ENCODE data around the gene FAM184B. TPM values are rescaled to one million over a fixed set of nuclear protein-coding genes. Genes with fewer than 3 reads are reported as not detected.

Gene FAM184B
- total RNA-seq, 1 experiment from 2014 or later, result 0.47 TPM

GRCh38 chr4:17670423-17670822 is 111.0 kb downstream of the FAM184B start:
- intact Hi-C loops (cut with micrococcal nuclease), result no loop called here
- CTCF ChIA-PET, result no interaction called here
- TF ChIP-seq EZH2 (IDR thresholded peaks at IDR 0.05; ENCODE audit: low read length, unreplicated experiment), result no peak
- TF ChIP-seq EZH2phosphoT487 (IDR thresholded peaks at IDR 0.05; ENCODE audit: borderline replicate concordance, low read length), result no peak
- no peak for TF ChIP-seq CTCF (conservative IDR thresholded peaks at IDR 0.05; ENCODE audit: low read depth, low read length)
- H3K27me3 ChIP-seq (ENCODE audit: low read length), result no peaks in the 10 kb centered on the region
- no peak overlapping the region for H3K27ac ChIP-seq (ENCODE audit: low read length)
- no peak for DNase-seq
- H3K9ac ChIP-seq (ENCODE audit: low read length), result no peak overlapping the region
- no peak for ATAC-seq
- POLR2A ChIA-PET (ENCODE audit: unreplicated experiment), result no interaction called here
- H3K4me3 ChIP-seq (ENCODE audit: low read length), result no peak overlapping the region
- BruUV-seq (replicated peaks), result no TSS peak
- no peaks in the 10 kb centered on the region for H3K79me2 ChIP-seq (ENCODE audit: low read length)
- H3K36me3 ChIP-seq (ENCODE audit: low read depth, low read length), result no peaks in the 10 kb centered on the region
- H3K9me3 ChIP-seq (ENCODE audit: low read length), result no peaks in the 10 kb centered on the region
- H3K4me1 ChIP-seq (ENCODE audit: insufficient read depth, low read length), result no peaks in the 10 kb centered on the region
- H3K9me2 ChIP-seq (replicated peaks; ENCODE audit: low read length), result no peaks in the 10 kb centered on the region
- H2AFZ ChIP-seq (ENCODE audit: low read length), result no peak overlapping the region
- no peaks in the 10 kb centered on the region for H4K20me1 ChIP-seq (ENCODE audit: low read length)
- H3K4me2 ChIP-seq (ENCODE audit: low read length), result no peak overlapping the region
- H3F3A ChIP-seq (ENCODE audit: low read length, unreplicated experiment), result no peaks in the 10 kb centered on the region

DNA sequence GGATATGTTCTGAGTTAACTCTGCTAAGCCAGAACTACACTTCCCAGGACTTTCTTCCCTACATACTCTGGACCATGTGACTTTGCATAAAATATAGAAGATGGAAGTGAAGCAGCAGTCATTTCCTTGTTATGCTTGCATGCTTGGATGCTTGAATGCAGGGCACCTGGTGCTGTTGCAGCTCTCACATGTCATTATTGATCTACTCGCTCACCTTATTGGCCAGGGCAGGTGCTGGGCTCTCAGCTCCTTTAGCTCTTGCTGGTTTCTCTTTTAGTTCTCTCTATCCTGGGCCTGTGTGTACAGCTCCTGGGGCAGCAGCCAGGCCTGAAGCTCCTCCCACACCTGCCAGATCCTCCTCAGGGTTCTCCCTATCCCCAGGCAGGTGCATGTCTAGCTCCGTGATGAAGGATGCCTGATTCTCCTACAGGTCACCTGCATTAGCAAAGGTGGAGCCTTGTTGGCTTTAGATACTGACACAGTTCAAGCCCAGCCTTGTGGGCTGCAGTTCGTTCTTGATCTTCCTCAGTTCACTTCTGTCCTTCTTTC is 113.7 kb downstream of the FAM184B start:
- Histone ChIP-seq H3K27me3 (ENCODE audit: low read length) (no peaks in the 10 kb centered on the region), H3K79me2 (ENCODE audit: low read length) (no peaks in the 10 kb centered on the region), H3K27ac (ENCODE audit: low read length) (no peak overlapping the region), H3K9me3 (ENCODE audit: low read length) (no peaks in the 10 kb centered on the region), H2AFZ (ENCODE audit: low read length) (no peak overlapping the region), H3K9ac (ENCODE audit: low read length) (no peak overlapping the region), H3K4me1 (ENCODE audit: insufficient read depth, low read length) (no peaks in the 10 kb centered on the region), H4K20me1 (ENCODE audit: low read length) (no peaks in the 10 kb centered on the region), H3K4me2 (ENCODE audit: low read length) (no peak overlapping the region), H3K36me3 (ENCODE audit: low read depth, low read length) (no peaks in the 10 kb centered on the region), H3K4me3 (ENCODE audit: low read length) (no peak overlapping the region), H3K9me2 (replicated peaks; ENCODE audit: low read length) (no peaks in the 10 kb centered on the region), H3F3A (ENCODE audit: low read length, unreplicated experiment) (no peaks in the 10 kb centered on the region)
- BruUV-seq (replicated peaks), result no TSS peak
- DNase-seq, result no peak
- ChIA-PET POLR2A (ENCODE audit: unreplicated experiment) (no interaction called here), CTCF (no interaction called here)
- intact Hi-C loops (cut with micrococcal nuclease), result no loop called here
- TF ChIP-seq EZH2 (IDR thresholded peaks at IDR 0.05; ENCODE audit: low read length, unreplicated experiment), result no peak
- no peak for TF ChIP-seq CTCF (conservative IDR thresholded peaks at IDR 0.05; ENCODE audit: low read depth, low read length)
- TF ChIP-seq EZH2phosphoT487 (IDR thresholded peaks at IDR 0.05; ENCODE audit: borderline replicate concordance, low read length), result no peak
- no peak for ATAC-seq

DNA sequence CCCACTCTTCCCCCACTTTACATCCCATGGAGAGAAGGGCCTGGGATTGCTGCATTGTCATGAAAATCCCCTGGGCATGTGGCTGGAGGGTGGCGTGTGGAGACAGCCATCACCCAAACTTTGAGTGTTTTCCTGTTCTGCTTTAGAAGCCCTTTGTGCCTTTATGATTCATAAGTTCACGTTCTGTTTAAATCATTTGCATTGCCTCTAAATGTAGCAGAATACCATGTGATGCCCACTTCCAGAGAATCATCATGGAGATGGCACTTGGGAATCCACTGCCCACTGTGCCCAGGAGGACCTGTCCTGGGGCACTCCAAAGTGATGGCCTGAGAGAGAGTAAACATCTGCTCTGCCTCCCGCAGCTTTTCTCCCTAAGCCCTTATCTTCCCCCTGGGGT is 114.2 kb downstream of the FAM184B start:
- no peaks in the 10 kb centered on the region for H3K79me2 ChIP-seq (ENCODE audit: low read length)
- no peaks in the 10 kb centered on the region for H3K9me3 ChIP-seq (ENCODE audit: low read length)
- no peaks in the 10 kb centered on the region for H3K9me2 ChIP-seq (replicated peaks; ENCODE audit: low read length)
- TF ChIP-seq CTCF (conservative IDR thresholded peaks at IDR 0.05; ENCODE audit: low read depth, low read length), result no peak
- H3K27me3 ChIP-seq (ENCODE audit: low read length), result no peaks in the 10 kb centered on the region
- ChIA-PET POLR2A (ENCODE audit: unreplicated experiment) (no interaction called here), CTCF (no interaction called here)
- H3K27ac ChIP-seq (ENCODE audit: low read length), result no peak overlapping the region
- H3K4me2 ChIP-seq (ENCODE audit: low read length), result no peak overlapping the region
- no peak overlapping the region for H3K4me3 ChIP-seq (ENCODE audit: low read length)
- H3K4me1 ChIP-seq (ENCODE audit: insufficient read depth, low read length), result no peaks in the 10 kb centered on the region
- no peak overlapping the region for H2AFZ ChIP-seq (ENCODE audit: low read length)
- DNase-seq (no peak), ATAC-seq (no peak)
- H3K9ac ChIP-seq (ENCODE audit: low read length), result no peak overlapping the region
- no TSS peak for BruUV-seq (replicated peaks)
- H3K36me3 ChIP-seq (ENCODE audit: low read depth, low read length), result no peaks in the 10 kb centered on the region
- H3F3A ChIP-seq (ENCODE audit: low read length, unreplicated experiment), result no peaks in the 10 kb centered on the region
- H4K20me1 ChIP-seq (ENCODE audit: low read length), result no peaks in the 10 kb centered on the region
- intact Hi-C loops (cut with micrococcal nuclease), result no loop called here
